Spleen (tissue), 7 donors: ENCODE measurements around the gene CDC14B.

ENCODE experiments used
- CTCF ChIP-seq, 11 experiments: fragments of 200-600 bp in 7 of 11; fragments of 450-650 bp in 4 of 11; sonication (generic) in 4 of 11; IDR thresholded peaks in 8 of 11; conservative IDR thresholded peaks in 3 of 11; 1 replicate in 7 of 11; 2 replicates in 4 of 11; pipeline versions ENCODE4 v1.4.0 to v1.8.0; 2016 to 2021; ENCODE audit warnings: antibody characterized with exemption in 11 of 11, inconsistent platforms in 4 of 11, mild to moderate bottlenecking in 1 of 11
- POLR2A ChIP-seq, 3 donors: fragments of 450-650 bp; IDR thresholded peaks; one replicate each; pipeline ENCODE4 v1.5.1; 2017; ENCODE audit warnings: antibody characterized with exemption in 3 of 3, mild to moderate bottlenecking in 1 of 3
- POLR2AphosphoS5 ChIP-seq, 3 donors: sonication (generic); formaldehyde crosslinking; IDR thresholded peaks; one replicate each; pipeline ENCODE4 v1.5.1; 2017; ENCODE audit warnings: antibody characterized with exemption in 3 of 3
- donor health status: DM: no; HTN: no; CAD: no; lungs with moderate emphysema.
- donor health status: DM: no; HTN: no; CAD: no.
- donor health status: DM: no; HTN: no; CAD: no.

GRCh38 chr9:96626912-96627311 is 7.3 kb upstream of the CDC14B start:
- TF ChIP-seq CTCF (IDR thresholded peaks at IDR 0.05 in 8 of 11, conservative IDR thresholded peaks at IDR 0.05 in 3 of 11) = no peak
- TF ChIP-seq POLR2A (IDR thresholded peaks at IDR 0.05) = no peak
- TF ChIP-seq POLR2AphosphoS5 (IDR thresholded peaks at IDR 0.05) = no peak
